ENCODE results near the gene FNDC7.
"Not testable (repeated sequence)": the region's sequence is repeated elsewhere in the genome, so short reads cannot be mapped to it uniquely, and the experiment has no call there.

The FNDC7 gene

GRCh38 chr1:108701176-108701849 is 11.4 kb upstream of the FNDC7 start:
- no peak for DNase-seq

- not testable (repeated sequence) for DNase-seq
These were observed 10.6 kb upstream of the FNDC7 start for GRCh38 chr1:108702109-108702508.

- DNase-seq, result no peak
These were observed 8.8 kb upstream of the FNDC7 start for GRCh38 chr1:108703939-108704338.

GRCh38 chr1:108704496-108704895 is 8.2 kb upstream of the FNDC7 start:
- no peak for DNase-seq

GRCh38 chr1:108706643-108707042 is 6.1 kb upstream of the FNDC7 start:
- DNase-seq, result no peak

GRCh38 chr1:108708691-108709660 is 3.7 kb upstream of the FNDC7 start:
- no peak for DNase-seq

GRCh38 chr1:108715932-108716331 is 3.2 kb downstream of the FNDC7 start:
- DNase-seq, result no peak

- no peak for DNase-seq
These were observed 3.9 kb downstream of the FNDC7 start for GRCh38 chr1:108716437-108717230.

- DNase-seq, result no peak
These were observed 5.1 kb downstream of the FNDC7 start for GRCh38 chr1:108717774-108718316.

GRCh38 chr1:108718927-108719655 is 6.4 kb downstream of the FNDC7 start:
- DNase-seq, result no peak

- DNase-seq, result peak; percentile 26
These were observed 7.1 kb downstream of the FNDC7 start for GRCh38 chr1:108719656-108720435.

- DNase-seq, result no peak
These were observed 9.6 kb downstream of the FNDC7 start for GRCh38 chr1:108722292-108722691.

- DNase-seq, result no peak
These were observed 13.2 kb downstream of the FNDC7 start for GRCh38 chr1:108725906-108726305.

GRCh38 chr1:108728327-108728923 is 15.7 kb downstream of the FNDC7 start:
- DNase-seq, result no peak

GRCh38 chr1:108729481-108729880 is 16.8 kb downstream of the FNDC7 start:
- no peak for DNase-seq

GRCh38 chr1:108732398-108732797 is 19.7 kb downstream of the FNDC7 start:
- DNase-seq, result no peak

- no peak for DNase-seq
These were observed 21.6 kb downstream of the FNDC7 start for GRCh38 chr1:108734171-108734865.

GRCh38 chr1:108742253-108742652 is 29.5 kb downstream of the FNDC7 start:
- DNase-seq, result no peak

- DNase-seq, result no peak
These were observed 33.3 kb downstream of the FNDC7 start for GRCh38 chr1:108745980-108746381.
